Panc1 (cell line): Measurements from ENCODE around the gene CASP14.

Experiments
- CTCF ChIP-seq: fragments of 450-650 bp; IDR thresholded peaks from 2 replicates; pipeline ENCODE4 v1.5.1; 2017; ENCODE audit warnings: mild to moderate bottlenecking
- SIN3A ChIP-seq: IDR thresholded peaks from 2 replicates; pipeline ENCODE4 v1.6.1; 2012; ENCODE audit warnings: low read depth, mild to moderate bottlenecking, low read length, moderate library complexity, borderline replicate concordance; ENCODE audit not compliant: insufficient read depth
- TCF7L2 ChIP-seq: IDR thresholded peaks from 2 replicates; pipeline ENCODE4 v1.6.1; 2011; ENCODE audit warnings: mild to moderate bottlenecking, low read depth, low read length, inconsistent platforms

- TF ChIP-seq SIN3A = no peak
- peak; percentile 65 for TF ChIP-seq CTCF
- no peak for TF ChIP-seq TCF7L2
These were observed 24.1 kb upstream of the CASP14 start for GRCh38 chr19:15025217-15025616.
